NB4 (cell line): ENCODE results near the gene BORCS6.

Experiments
- CTCF ChIP-seq: IDR thresholded peaks from one replicate; pipeline ENCODE4 v1.5.1; 2012; ENCODE audit warnings: low read depth, low read length
- MYC ChIP-seq: IDR thresholded peaks from 2 replicates; pipeline ENCODE4 v1.6.1; 2011; ENCODE audit warnings: low read depth, low read length
- POLR2A ChIP-seq: IDR thresholded peaks from 2 replicates; pipeline ENCODE4 v1.6.1; 2011; ENCODE audit warnings: mild to moderate bottlenecking; ENCODE audit not compliant: insufficient read length; ENCODE audit errors: extremely low read depth

GRCh38 chr17:8151641-8152111 lies 38.3 kb downstream of the BORCS6 start:
- TF ChIP-seq CTCF: no peak
- no peak for TF ChIP-seq POLR2A
- TF ChIP-seq MYC: no peak; the same call in 1 of the 2 replicates
